ENCODE data around the gene PKNOX2.

DNA sequence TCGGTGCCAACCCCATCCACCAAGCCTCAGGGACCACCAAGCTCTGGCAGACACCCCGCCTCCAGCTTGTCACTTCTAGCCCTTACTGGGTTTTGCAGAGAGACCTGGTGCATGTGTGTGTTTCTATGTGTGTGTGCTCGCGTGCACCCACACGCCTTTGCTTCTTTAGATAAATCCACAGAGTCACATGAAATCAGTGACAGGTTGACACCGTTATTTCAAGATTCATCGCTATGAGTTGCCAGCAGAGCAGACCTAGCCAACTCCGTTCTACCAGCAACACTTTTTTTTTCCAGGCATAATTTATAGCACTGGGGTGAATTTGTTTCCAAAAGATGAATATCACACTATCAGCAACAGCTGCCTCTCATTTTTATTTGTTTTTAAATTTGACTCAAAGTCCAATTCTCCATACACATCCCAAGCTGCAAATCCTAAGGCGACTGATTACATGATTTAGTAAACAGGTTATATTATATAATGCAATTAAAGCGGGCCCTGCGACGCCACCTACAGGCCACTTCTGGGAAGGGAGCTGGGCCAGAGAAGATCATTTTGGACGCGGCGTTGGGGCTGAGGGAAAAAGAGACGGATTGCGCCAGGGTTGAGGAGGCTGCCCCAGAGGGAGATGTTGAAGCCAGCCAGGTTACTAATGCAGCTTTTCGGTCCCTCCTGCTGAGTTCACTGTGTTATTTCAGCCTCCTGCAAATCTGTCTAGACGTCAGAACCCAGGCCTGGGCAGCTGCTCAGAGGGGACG, 181.0 kb downstream of the PKNOX2 start:
- TF ChIP-seq, protein P1, sequence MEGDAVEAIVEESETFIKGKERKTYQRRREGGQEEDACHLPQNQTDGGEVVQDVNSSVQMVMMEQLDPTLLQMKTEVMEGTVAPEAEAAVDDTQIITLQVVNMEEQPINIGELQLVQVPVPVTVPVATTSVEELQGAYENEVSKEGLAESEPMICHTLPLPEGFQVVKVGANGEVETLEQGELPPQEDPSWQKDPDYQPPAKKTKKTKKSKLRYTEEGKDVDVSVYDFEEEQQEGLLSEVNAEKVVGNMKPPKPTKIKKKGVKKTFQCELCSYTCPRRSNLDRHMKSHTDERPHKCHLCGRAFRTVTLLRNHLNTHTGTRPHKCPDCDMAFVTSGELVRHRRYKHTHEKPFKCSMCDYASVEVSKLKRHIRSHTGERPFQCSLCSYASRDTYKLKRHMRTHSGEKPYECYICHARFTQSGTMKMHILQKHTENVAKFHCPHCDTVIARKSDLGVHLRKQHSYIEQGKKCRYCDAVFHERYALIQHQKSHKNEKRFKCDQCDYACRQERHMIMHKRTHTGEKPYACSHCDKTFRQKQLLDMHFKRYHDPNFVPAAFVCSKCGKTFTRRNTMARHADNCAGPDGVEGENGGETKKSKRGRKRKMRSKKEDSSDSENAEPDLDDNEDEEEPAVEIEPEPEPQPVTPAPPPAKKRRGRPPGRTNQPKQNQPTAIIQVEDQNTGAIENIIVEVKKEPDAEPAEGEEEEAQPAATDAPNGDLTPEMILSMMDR (IDR thresholded peaks at IDR 0.05; ENCODE audit: low read depth, low read length, poor library complexity, severe bottlenecking), result peak; percentile 85
- TF ChIP-seq EZH2phosphoT487 (IDR thresholded peaks at IDR 0.05; ENCODE audit: borderline replicate concordance, low read length), result no peak

All from DOHH2 (cell line).